ENCODE results near the gene GASK1B. TPM values are rescaled to one million over a fixed set of nuclear protein-coding genes. Genes with fewer than 3 reads are reported as not detected.

GASK1B gene
- total and polyA plus RNA-seq, 2 of the 4 experiments (the other 2 are of a cell fraction), result 4.1 to 5.4 TPM

GRCh38 chr4:158202481-158202880 is 29.7 kb upstream of the GASK1B start:
- ChIA-PET POLR2A (ENCODE audit: unreplicated experiment) (no interaction called here), CTCF (interaction anchor here (1.4 kb wide), 1 partner anchor 9 kb away, joined by 5 read pairs; no protein-coding TSS in a partner anchor)
- H4K20me1 ChIP-seq (ENCODE audit: insufficient read depth, low read length), result no peaks in the 10 kb centered on the region
- H3K4me3 ChIP-seq (ENCODE audit: insufficient read depth, low read depth, low read length), result no peak overlapping the region
- no peak for DNase-seq
- no peaks in the 10 kb centered on the region for H3K9me3 ChIP-seq (ENCODE audit: control insufficient read depth, insufficient read depth, low read length)
- H3K9me1 ChIP-seq (ENCODE audit: insufficient read depth, low read length), result no peaks in the 10 kb centered on the region
- no TSS peak for BruUV-seq (replicated peaks)
- no peak overlapping the region for H4K91ac ChIP-seq (ENCODE audit: insufficient read depth, low read depth, low read length)
- no peak overlapping the region for H3K27ac ChIP-seq (ENCODE audit: insufficient read depth, low read length)
- WGBS, 2 experiments (ENCODE audit: extremely low coverage in 2 of 2, insufficient read length in 1 of 2), result no CpG with 5 or more reads among the region's 1 CpG
- TF ChIP-seq RFX5 (IDR thresholded peaks at IDR 0.05; ENCODE audit: low read depth, low read length) (no peak), MAZ (IDR thresholded peaks at IDR 0.05; ENCODE audit: borderline replicate concordance, low read depth, low read length) (no peak), CEBPB (IDR thresholded peaks at IDR 0.05; ENCODE audit: low read depth, low read length) (no peak), RAD21 (IDR thresholded peaks at IDR 0.05; ENCODE audit: low read length) (no peak), SMC3 (IDR thresholded peaks at IDR 0.05; ENCODE audit: low read depth, low read length) (no peak), FOS (IDR thresholded peaks at IDR 0.05; ENCODE audit: low read depth, low read length) (no peak), POLR2A (IDR thresholded peaks at IDR 0.05; ENCODE audit: low read depth, low read length) (no peak), NFE2L2 (IDR thresholded peaks at IDR 0.05; ENCODE audit: low read depth, low read length) (no peak), CHD1 (IDR thresholded peaks at IDR 0.05; ENCODE audit: low read depth, low read length) (no peak), RCOR1 (IDR thresholded peaks at IDR 0.05; ENCODE audit: insufficient replicate concordance, low read length) (no peak), MAFK (IDR thresholded peaks at IDR 0.05; ENCODE audit: low read depth, low read length) (no peak), MXI1 (IDR thresholded peaks at IDR 0.05; ENCODE audit: borderline replicate concordance, low read depth, low read length) (no peak), BHLHE40 (IDR thresholded peaks at IDR 0.05; ENCODE audit: low read depth, low read length) (no peak)
- TF ChIP-seq, protein P1, sequence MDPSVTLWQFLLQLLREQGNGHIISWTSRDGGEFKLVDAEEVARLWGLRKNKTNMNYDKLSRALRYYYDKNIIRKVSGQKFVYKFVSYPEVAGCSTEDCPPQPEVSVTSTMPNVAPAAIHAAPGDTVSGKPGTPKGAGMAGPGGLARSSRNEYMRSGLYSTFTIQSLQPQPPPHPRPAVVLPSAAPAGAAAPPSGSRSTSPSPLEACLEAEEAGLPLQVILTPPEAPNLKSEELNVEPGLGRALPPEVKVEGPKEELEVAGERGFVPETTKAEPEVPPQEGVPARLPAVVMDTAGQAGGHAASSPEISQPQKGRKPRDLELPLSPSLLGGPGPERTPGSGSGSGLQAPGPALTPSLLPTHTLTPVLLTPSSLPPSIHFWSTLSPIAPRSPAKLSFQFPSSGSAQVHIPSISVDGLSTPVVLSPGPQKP (IDR thresholded peaks at IDR 0.05; ENCODE audit: borderline replicate concordance, low read depth, low read length), result no peak
- TF ChIP-seq, protein P2, sequence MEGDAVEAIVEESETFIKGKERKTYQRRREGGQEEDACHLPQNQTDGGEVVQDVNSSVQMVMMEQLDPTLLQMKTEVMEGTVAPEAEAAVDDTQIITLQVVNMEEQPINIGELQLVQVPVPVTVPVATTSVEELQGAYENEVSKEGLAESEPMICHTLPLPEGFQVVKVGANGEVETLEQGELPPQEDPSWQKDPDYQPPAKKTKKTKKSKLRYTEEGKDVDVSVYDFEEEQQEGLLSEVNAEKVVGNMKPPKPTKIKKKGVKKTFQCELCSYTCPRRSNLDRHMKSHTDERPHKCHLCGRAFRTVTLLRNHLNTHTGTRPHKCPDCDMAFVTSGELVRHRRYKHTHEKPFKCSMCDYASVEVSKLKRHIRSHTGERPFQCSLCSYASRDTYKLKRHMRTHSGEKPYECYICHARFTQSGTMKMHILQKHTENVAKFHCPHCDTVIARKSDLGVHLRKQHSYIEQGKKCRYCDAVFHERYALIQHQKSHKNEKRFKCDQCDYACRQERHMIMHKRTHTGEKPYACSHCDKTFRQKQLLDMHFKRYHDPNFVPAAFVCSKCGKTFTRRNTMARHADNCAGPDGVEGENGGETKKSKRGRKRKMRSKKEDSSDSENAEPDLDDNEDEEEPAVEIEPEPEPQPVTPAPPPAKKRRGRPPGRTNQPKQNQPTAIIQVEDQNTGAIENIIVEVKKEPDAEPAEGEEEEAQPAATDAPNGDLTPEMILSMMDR (conservative IDR thresholded peaks at IDR 0.05; ENCODE audit: low read depth, low read length), result no peak
- TF ChIP-seq, protein P3, sequence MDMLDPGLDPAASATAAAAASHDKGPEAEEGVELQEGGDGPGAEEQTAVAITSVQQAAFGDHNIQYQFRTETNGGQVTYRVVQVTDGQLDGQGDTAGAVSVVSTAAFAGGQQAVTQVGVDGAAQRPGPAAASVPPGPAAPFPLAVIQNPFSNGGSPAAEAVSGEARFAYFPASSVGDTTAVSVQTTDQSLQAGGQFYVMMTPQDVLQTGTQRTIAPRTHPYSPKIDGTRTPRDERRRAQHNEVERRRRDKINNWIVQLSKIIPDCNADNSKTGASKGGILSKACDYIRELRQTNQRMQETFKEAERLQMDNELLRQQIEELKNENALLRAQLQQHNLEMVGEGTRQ (IDR thresholded peaks at IDR 0.05; ENCODE audit: low read depth, low read length), result no peak
- H2BK120ac ChIP-seq (ENCODE audit: low read depth, low read length), result no peak overlapping the region
- no peak overlapping the region for H2BK20ac ChIP-seq (ENCODE audit: low read depth, low read length)
- no peak overlapping the region for H2AK5ac ChIP-seq (ENCODE audit: low read depth, low read length)
- intact Hi-C loops (cut with micrococcal nuclease) (no loop called here), dilution Hi-C loops (cut with HindIII; ENCODE audit: low sequenced_read_pairs, unreplicated experiment) (no loop called here), in situ Hi-C loops (cut with MboI; ENCODE audit: low sequenced_read_pairs) (no loop called here)
- H3K36me3 ChIP-seq (ENCODE audit: control insufficient read depth, insufficient read depth, low read length), result no peaks in the 10 kb centered on the region
- no peak overlapping the region for H2BK15ac ChIP-seq (ENCODE audit: low read depth, low read length)
- H3K27me3 ChIP-seq (ENCODE audit: control insufficient read depth, insufficient read depth, low read length), result peaks cover 3% of the 10 kb centered on the region; the same call in 1 of the 2 replicates
- no peak overlapping the region for H4K8ac ChIP-seq (ENCODE audit: low read depth in 2 of 2, low read length in 2 of 2)
- H3K14ac ChIP-seq (replicated peaks; ENCODE audit: low read depth, low read length), result no peak overlapping the region
- no peak overlapping the region for H2AFZ ChIP-seq (replicated peaks; ENCODE audit: low read length, poor library complexity)
- no peak overlapping the region for H3K4ac ChIP-seq (ENCODE audit: low read depth, low read length)
- H2AK9ac ChIP-seq (replicated peaks; ENCODE audit: low read depth, low read length, poor library complexity), result no peak overlapping the region
- no peak overlapping the region for H2BK5ac ChIP-seq (ENCODE audit: low read depth, low read length, poor library complexity, severe bottlenecking)
- H3K4me2 ChIP-seq (ENCODE audit: low read depth, low read length), result no peak overlapping the region
- ATAC-seq (ENCODE audit: low read depth), result no peak
- no peak overlapping the region for H3K9ac ChIP-seq (ENCODE audit: low read depth, low read length)
- no peaks in the 10 kb centered on the region for H3K79me1 ChIP-seq (ENCODE audit: low read depth in 1 of 2, low read length in 2 of 2)
- no peak overlapping the region for H3K18ac ChIP-seq (ENCODE audit: low read depth, low read length)
- no peak overlapping the region for H3K23ac ChIP-seq (ENCODE audit: low read depth, low read length)
- H3K56ac ChIP-seq (ENCODE audit: extremely low read depth, insufficient read depth, low read length), result no peak overlapping the region
- H3K4me1 ChIP-seq (ENCODE audit: control insufficient read depth, insufficient read depth, low read length), result no peaks in the 10 kb centered on the region
- H4K5ac ChIP-seq (ENCODE audit: low read depth, low read length), result no peak overlapping the region
